ENCODE results near the gene SEZ6L.
A peak's percentile ranks its signal among the peaks of the same experiment; 100 is the strongest.

The SEZ6L gene

DNA sequence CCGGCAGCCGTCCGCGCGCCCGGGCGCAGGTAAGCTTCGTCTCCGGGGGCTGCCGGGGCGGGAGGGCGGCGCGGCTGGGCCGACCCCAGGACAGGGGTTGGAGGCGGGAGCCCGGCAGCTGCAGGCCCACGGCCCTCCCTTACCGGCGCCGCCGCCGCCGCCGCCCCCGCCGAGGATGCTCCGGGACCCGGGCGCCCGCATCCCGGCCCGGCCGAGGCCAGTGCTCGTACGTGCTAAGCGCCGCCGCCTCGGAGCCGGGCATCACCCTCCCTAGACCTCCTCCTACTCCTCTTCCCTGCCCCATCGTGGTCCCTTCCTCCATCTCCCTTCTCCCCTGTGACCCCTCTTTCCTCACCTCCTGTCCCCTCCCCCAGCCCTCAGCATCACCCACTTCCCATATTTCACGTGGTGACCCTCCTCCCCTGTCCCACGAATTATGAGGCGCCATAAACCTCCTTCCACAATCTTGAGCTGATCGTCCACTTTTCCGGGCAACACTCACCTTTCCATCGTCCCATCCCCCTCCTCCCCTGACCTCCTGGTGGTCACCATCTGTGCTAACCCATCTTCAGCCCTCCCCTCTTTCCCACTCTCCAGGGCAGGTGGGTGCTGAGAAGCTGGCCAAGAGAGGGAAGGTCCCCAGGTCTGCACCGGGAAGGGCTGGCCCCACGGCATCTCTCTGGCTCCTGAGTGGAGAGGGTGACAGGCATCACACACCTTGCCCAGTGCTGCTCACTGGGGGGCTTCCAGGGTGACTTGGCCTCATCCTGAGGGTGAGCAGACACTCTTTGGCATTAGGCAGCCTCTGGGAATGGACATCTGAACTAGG lies 260.4 kb downstream of the SEZ6L start:
- Mint-ChIP-seq H3K27me3 (peaks cover 5% of the 10 kb centered on the region), H3K9me3 (no peaks in the 10 kb centered on the region), H3K4me1 (ENCODE audit: low read depth) (peaks cover 49% of the 10 kb centered on the region), H3K27ac (peak overlapping the region; percentile 81), H3K36me3 (ENCODE audit: low read depth) (peaks cover 29% of the 10 kb centered on the region), H3K4me3 (peak overlapping the region; percentile 75)
- DNase-seq, result no peak

DNA sequence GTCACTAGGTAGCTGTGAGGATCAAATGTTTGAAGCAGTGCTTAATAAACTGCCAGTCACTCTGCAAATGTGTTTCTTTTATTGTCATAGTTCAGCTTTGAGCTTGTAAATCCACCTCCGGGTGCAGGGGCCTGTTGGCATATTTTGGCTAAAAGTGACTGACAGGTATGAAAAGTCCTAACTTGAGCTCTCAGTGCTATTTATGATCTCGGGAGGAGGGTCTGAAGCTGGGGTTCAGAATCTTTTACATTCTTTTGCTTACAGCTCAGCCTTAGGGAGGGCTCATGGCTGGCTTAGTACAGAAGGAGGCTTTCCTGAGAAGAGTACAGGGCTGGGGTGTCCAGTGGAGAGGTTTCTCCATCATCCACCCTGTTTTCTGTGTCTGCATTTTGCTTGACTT lies 261.3 kb downstream of the SEZ6L start:
- peaks cover 58% of the 10 kb centered on the region for H3K4me1 Mint-ChIP-seq (ENCODE audit: low read depth)
- H3K4me3 Mint-ChIP-seq, result peak overlapping the region; percentile 75
- no peaks in the 10 kb centered on the region for H3K9me3 Mint-ChIP-seq
- peaks cover 39% of the 10 kb centered on the region for H3K36me3 Mint-ChIP-seq (ENCODE audit: low read depth)
- H3K27ac Mint-ChIP-seq, result peak overlapping the region; percentile 81
- peaks cover 5% of the 10 kb centered on the region for H3K27me3 Mint-ChIP-seq
- no peak for DNase-seq

DNA sequence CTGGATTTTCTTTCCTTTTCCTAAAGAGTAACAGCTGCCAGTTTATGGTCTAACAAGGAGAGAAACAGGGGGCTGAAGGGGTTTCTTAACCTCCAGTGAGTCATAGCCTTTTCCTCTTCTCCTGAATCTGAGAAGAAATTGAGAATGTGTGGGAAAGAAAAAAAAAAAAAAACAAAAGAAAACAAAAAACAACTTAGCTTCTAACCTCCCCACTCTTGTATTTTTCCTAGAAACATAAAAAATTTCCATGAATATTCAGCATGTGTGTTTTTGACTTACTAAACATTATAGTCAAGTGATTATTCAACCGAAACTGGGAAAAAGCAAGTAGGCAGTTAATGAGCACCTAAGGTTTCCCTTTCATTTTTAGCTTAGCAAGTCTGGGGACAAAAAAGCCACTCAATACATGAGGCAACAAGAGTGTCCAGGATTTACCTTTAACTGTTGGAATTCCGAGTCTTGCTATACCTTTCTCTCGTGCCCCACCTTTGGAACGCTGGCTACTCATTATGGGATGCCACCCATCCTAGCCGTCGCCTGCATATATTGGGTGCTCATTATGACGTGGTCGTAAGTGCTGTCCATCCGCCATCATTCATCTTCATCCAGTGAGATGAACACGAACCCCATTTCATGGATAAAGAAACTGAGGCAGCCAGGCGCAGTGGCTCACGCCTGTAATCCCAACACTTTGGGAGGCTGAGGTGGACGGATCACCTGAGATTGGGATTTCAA lies 262.2 kb downstream of the SEZ6L start:
- Mint-ChIP-seq H3K4me1 (ENCODE audit: low read depth) (peaks cover 66% of the 10 kb centered on the region), H3K27ac (peak overlapping the region; percentile 81), H3K4me3 (peak overlapping the region; percentile 75), H3K36me3 (ENCODE audit: low read depth) (peaks cover 46% of the 10 kb centered on the region), H3K27me3 (no peaks in the 10 kb centered on the region), H3K9me3 (no peaks in the 10 kb centered on the region)
- DNase-seq, result peak; percentile 41

DNA sequence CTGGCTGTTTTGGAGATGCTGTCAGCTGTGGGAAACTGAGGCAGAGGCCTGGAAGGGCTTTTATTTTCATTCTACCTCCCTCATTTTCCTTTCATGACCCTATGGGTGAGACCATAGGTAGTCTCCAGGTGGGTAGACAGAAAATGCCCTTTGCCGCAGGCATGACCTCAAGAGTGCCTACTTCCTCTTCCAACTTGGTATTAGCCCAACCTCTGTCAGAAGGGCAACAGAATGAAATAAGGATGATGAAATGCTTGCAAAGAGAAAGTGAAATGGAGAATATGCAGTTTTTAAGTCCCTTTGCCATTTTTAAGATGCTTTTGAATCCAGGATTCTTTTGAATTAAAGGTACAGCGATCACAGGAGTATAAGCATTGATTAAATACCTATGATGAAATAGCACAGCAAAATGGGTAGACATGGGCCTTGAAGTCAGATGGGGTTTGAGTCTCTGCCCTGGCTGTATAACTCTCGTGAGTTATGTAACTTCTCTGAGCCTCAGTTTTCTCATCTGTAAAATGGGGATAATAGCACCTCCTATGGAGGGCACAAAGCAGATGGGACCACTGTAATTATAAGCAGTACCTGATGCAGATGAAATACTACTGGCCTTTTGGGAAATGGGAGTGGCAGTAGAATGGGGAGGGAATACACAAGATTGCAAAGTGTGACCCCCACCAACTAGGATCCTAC lies 263.5 kb downstream of the SEZ6L start:
- Mint-ChIP-seq H3K36me3 (ENCODE audit: low read depth) (peaks cover 55% of the 10 kb centered on the region), H3K27ac (no peak overlapping the region), H3K4me3 (no peak overlapping the region), H3K4me1 (ENCODE audit: low read depth) (peaks cover 67% of the 10 kb centered on the region), H3K9me3 (no peaks in the 10 kb centered on the region), H3K27me3 (no peaks in the 10 kb centered on the region)
- DNase-seq, result no peak

Measured in activated T-cell treated with anti-CD3 and anti-CD28 coated beads, Interleukin-2, amount 50 U/mL, for 24 hours (primary cell).